MM.1S (cell line): Measurements from ENCODE around the gene RAI1.

Experiments
- EZH2 ChIP-seq: fragments of 300-600 bp; sonication (generic); optimal IDR thresholded peaks from 2 replicates; pipeline ENCODE3; 2017; ENCODE audit warnings: low read depth, mild to moderate bottlenecking, antibody characterized with exemption, low read length, mixed read lengths
- TF ChIP-seq, protein P1 (sequence below): fragments of 300-600 bp; sonication (generic); IDR thresholded peaks from 2 replicates; pipeline ENCODE4 v1.5.1; 2016; ENCODE audit warnings: antibody characterized with exemption, low read length, mixed read lengths

DNA sequence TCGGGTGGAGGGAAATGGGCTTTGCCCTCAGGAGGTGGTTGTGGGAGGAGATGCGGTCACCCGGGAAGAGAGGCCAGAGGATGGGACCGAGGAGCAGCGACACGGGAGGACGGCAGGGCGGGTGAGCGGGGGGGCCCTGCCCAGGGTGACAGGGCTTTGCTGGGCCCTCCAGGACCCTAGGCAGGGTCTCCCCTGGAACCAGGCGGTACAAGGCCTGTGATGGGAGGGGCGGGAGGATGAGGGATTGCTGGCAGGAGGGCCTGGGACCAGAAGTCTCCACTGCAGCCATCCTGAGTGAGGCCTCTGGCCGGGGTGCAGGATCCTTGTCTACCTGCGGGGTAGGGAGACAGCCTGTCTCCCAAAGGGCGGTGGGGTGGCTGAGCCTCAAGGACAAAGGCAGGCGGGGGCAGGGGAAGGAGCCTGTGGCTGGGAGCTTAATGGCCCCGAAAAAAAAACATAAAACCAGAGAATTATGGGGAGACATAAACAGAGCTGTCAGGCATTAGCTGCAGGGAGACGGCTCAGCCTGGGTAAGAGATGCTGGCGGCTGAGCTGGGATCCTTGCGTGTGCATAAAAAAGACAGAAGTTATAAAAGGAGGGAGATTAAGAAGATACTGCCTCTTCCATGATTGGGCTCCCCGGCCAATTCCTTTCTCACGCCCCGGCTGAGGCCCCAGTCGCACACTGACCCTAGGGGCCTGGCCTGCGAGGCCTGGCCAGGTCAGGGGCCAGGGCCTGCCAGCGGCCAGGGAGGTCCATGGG lies 88.8 kb downstream of the RAI1 start:
- TF ChIP-seq, protein P1, sequence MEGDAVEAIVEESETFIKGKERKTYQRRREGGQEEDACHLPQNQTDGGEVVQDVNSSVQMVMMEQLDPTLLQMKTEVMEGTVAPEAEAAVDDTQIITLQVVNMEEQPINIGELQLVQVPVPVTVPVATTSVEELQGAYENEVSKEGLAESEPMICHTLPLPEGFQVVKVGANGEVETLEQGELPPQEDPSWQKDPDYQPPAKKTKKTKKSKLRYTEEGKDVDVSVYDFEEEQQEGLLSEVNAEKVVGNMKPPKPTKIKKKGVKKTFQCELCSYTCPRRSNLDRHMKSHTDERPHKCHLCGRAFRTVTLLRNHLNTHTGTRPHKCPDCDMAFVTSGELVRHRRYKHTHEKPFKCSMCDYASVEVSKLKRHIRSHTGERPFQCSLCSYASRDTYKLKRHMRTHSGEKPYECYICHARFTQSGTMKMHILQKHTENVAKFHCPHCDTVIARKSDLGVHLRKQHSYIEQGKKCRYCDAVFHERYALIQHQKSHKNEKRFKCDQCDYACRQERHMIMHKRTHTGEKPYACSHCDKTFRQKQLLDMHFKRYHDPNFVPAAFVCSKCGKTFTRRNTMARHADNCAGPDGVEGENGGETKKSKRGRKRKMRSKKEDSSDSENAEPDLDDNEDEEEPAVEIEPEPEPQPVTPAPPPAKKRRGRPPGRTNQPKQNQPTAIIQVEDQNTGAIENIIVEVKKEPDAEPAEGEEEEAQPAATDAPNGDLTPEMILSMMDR = no peak
- TF ChIP-seq EZH2 = no peak
